ENCODE measurements around the gene PPP1R14B.

The PPP1R14B gene

GRCh38 chr11:64245401-64245796, 1.3 kb downstream of the PPP1R14B start:
- no peak for DNase-seq

- no peak for DNase-seq
Observed at GRCh38 chr11:64244966-64245365, 1.8 kb downstream of the PPP1R14B start.

GRCh38 chr11:64244107-64244506, 2.6 kb downstream of the PPP1R14B start:
- no peak for DNase-seq

GRCh38 chr11:64243236-64243854, 3.4 kb downstream of the PPP1R14B start:
- no peak for DNase-seq

- DNase-seq: no peak
Observed at GRCh38 chr11:64241491-64242374, 5.0 kb downstream of the PPP1R14B start.

GRCh38 chr11:64241241-64241490, 5.6 kb downstream of the PPP1R14B start:
- peak; percentile 99 for DNase-seq

- DNase-seq: peak; percentile 98
Observed at GRCh38 chr11:64240435-64241240, 6.1 kb downstream of the PPP1R14B start, which contains the start of gene FKBP2. Gene FKBP2, plus strand, starts transcription at chr11:64241095. Its CDS starts 1,293 bp downstream, at chr11:64242388.

GRCh38 chr11:64239662-64240434, 6.9 kb downstream of the PPP1R14B start:
- DNase-seq: no peak

- no peak for DNase-seq
Observed at GRCh38 chr11:64238999-64239398, 7.7 kb downstream of the PPP1R14B start.

- DNase-seq: no peak
Observed at GRCh38 chr11:64238076-64238475, 8.7 kb downstream of the PPP1R14B start.

- DNase-seq: no peak
Observed at GRCh38 chr11:64237484-64237951, 9.2 kb downstream of the PPP1R14B start.

- DNase-seq: no peak
Observed at GRCh38 chr11:64235437-64236161, 11.1 kb downstream of the PPP1R14B start.

GRCh38 chr11:64234647-64235379, 11.9 kb downstream of the PPP1R14B start:
- DNase-seq: no peak

- peak; percentile 66 for DNase-seq
Observed at GRCh38 chr11:64233913-64234586, 12.7 kb downstream of the PPP1R14B start, which contains the start of gene VEGFB. Gene VEGFB, plus strand, starts transcription at chr11:64234584. Its CDS starts 250 bp downstream, at chr11:64234834.

GRCh38 chr11:64232967-64233315, 13.8 kb downstream of the PPP1R14B start:
- DNase-seq: no peak

GRCh38 chr11:64232182-64232966, 14.4 kb downstream of the PPP1R14B start:
- no peak for DNase-seq

GRCh38 chr11:64231546-64231945, 15.2 kb downstream of the PPP1R14B start:
- no peak for DNase-seq

GRCh38 chr11:64230985-64231365, 15.8 kb downstream of the PPP1R14B start:
- no peak for DNase-seq

GRCh38 chr11:64230171-64230984, 16.4 kb downstream of the PPP1R14B start, which contains the start of gene DNAJC4:
Gene DNAJC4, plus strand, starts transcription at chr11:64230548. Its CDS starts 307 bp downstream, at chr11:64230855.
- DNase-seq: peak; percentile 85

Data from fibroblast of skin of scalp (primary cell).